GM20431 (cell line): ENCODE data around the gene ZMIZ1.

ENCODE experiments used
- in situ Hi-C: fragments of 300-500 bp; cut with MseI, MboI; formaldehyde crosslinking; loops from one replicate; pipeline ENCODE4 v1.15.0; 2020; ENCODE audit warnings: low sequenced_read_pairs; ENCODE audit not compliant: unreplicated experiment

The ZMIZ1 gene

DNA sequence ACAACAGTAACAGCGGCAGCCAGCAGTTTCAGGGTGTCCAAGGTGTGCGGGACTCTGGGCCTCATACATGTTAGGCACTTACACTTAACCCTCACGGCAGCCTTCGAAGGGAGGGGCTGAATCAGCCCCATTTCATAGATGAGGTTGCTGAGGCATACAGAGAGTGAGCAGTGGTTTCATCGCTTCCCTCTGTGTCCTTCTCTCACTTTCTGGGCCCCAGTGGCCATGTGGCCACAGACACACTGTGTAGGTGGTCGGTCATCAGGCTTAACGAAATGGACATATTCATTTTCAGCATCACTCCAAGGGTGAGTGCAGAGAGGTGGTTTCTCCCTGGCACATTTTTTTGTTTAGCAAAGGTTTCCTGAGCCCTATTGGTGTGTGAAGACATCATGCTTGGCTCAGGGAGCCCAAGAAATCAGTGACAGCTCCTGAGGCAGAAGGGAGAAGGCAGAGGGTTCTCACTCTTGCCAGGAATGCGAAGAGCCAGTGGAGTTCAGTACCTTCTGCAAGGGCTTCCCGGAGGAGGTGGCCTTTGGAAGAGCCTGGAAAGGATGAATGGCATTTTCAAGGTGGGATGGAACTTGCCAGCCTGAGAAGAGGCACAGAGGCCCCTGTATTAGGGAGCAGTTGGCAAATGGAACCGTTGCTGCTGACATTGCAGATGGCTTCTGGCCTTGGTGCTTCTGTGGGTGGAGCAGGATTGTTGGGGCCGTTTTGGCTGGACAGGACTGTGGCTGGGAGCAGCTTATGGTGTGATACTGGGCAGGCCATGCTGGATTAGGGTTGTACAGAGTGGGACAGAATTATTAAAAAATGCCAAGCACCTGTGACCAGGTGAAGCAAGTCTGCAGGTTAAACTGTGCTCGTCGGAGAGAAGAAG lies 216.8 kb downstream of the ZMIZ1 start:
- in situ Hi-C loops = no loop called here

DNA sequence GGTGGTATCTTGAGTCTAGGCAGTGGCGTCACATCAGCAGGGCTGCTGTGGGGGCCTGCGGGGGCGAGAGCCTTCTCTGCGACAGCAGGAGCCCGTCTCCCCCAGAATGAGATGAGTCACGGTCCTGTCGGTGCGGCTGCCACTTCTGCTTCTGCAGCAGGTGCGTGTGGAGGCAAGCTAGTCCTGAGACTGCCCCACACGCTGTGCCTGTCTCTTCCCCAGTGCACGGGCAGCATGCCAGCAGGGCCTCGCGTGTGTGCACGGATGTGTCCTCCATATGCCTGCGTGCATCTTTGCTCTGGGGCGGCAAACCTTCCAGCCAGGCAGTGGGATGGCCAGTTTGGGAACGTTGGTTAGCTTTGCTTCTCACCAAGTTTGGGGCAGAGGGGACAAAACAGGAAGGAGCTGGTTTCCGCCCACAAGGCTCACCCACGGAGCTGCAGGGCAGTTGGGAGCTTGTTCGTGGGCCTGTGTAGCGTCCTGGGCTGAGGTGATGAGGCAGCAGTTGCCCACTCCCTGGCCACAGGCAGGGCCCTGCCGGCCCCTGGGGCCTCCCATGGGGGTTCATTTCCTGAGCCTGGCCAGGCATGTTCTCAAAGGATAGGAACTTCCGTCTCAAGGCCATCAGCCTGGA lies 217.7 kb downstream of the ZMIZ1 start:
- in situ Hi-C loops = no loop called here

DNA sequence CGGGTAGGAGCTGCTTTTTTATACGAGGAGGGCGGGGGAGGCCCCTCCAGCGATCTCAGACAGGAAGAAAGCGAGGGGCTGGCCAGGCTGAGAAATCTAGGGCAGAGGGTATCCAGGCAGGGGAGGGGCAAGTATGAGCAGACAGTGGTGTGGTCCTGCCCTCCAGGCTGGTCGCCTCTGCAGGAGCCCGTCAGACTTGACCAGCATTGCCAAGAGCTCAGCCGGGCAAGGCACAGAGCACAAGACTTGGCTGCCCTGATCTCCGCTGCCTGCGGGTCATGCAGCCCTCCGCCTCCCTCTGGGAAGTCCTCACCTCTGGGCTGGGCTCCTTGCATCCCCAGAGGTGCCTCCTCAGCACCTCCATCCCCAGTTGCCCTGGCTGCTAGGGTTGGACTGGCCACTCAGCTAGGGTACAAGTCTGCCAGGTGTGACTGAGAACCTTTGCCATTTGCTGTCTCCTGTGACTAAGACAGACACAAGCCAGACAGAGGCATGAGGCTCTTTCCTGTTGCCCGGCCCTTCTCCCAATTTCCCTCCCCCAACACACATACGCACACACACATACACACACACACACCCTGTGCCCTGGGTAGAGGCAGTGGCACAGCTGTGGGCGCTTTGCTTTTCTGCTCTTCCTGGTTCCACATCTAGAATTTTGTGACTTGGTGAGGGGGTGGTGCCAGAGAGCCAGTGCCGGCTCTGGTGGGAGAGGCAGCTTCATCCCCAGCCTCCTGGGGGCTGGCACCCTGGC lies 219.4 kb downstream of the ZMIZ1 start:
- in situ Hi-C loops = no loop called here

DNA sequence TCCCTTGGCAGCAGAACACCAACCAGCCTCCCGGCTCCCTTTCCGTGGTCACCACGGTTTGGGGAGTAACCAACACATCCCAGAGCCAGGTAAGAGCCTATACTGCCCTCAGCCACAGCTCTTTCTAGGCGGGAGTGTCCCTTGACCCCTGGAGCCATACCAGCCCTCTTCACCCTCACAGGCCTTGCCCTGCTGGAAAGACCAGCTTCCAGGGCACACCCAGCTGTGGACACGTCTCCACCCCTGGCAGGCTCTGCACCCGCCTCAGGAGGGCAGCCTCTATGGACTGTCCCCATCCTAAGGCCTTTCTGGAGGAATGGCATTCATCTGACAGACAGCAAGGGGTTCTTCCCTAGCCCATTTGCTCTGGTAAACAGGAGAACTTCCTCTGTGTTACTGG lies 221.0 kb downstream of the ZMIZ1 start:
- in situ Hi-C loops = no loop called here

DNA sequence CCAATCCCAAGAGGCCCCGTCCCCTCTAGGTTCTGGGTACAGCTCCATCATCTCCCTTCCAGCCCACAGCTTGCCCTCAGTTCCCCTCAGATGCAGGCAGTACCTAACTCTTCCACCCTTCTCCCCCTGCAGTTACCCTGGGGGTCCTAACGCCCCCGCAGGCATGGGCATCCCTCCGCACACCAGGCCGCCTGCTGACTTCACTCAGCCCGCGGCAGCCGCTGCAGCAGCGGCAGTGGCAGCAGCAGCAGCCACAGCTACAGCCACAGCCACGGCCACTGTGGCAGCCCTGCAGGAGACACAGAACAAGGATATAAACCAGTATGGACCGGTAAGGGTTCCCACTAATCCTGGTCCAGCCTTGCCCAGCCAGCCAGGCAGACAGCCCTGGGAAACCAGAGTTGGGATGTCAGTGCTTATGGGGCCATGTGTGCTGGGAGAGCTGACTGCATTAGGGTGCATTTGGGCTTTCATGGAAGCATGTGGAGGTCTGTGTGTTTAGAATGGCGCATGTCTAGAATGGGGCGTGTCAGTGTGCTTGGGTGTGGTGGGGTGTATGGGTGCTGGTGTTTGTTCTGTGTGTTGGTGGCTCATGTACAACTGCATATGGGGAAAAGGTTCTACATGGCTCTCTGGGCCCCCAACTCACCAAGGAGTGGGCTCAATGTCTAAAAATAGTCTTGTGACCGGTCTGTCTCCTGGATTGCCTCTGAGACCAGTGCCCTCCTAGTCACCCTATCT lies 223.4 kb downstream of the ZMIZ1 start:
- in situ Hi-C loops = no loop called here

DNA sequence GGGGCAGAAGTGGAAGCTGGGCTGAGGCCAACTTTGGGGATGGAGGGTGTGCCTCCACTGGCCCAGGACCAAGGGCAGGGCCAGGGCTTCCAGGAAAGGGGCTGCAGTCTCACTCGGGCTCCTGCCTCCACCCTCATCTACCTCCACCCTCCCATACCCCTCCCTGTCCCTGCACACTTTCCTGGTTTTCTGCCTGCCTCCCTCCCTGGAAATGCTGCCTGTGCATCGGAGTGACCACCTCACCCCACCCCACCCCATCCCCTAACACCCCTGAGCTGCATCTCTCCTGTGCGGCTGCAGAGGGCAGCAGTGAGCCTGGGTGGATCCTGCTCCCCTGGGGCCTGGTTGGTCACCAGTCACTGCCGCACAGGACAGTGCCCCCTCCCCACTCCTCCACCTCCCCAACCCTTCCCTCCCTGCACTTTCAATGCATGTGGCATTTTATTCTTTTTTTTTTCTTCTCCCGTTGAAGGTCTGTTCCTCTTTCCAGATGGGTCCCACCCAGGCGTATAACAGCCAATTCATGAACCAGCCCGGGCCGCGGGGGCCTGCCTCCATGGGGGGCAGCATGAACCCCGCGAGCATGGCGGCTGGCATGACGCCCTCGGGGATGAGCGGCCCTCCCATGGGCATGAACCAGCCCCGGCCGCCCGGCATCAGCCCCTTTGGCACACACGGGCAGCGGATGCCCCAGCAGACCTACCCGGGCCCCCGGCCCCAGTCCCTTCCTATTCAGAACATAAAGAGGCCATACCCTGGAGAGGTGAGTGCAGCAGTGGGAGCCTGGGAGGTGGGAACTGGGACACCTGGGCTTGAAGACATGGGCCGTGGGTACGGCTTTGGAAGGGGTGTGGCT lies 224.4 kb downstream of the ZMIZ1 start:
- in situ Hi-C loops = no loop called here

DNA sequence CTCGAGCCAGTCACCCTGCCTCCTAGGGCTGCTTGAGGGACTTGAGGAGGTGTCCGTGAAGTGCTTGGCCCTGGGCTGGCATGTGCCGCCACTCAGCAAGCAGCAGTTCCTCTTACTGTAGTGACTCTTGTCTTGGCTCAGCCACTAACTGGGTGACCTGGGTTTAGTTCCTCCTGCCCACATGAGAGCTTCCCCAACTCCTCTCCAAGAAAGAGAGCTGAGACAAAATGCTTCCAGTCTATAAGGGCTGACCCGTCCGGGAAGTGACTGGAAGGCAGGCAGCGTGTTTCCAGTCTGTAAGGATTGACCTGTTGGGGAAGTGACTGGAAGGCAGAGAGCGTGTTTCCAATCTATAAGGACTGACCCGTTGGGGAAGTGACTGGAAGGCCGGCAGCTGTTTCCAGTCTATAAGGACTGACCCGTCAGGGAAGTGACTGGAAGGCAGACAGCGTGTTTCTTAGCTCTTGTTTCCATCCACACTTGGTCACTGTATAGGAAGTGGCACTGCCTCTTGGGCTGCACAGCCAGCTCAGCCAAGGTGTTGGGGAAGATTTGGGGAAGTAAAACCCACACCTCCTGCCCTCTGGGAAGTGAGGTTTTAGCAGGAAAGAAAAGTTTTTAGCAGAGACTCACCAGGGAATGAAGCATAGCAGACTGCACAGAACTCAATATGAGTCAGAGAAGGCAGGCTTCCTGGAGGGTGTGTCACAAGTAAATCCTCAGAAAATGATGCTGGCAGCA lies 225.2 kb downstream of the ZMIZ1 start:
- in situ Hi-C loops = no loop called here

DNA sequence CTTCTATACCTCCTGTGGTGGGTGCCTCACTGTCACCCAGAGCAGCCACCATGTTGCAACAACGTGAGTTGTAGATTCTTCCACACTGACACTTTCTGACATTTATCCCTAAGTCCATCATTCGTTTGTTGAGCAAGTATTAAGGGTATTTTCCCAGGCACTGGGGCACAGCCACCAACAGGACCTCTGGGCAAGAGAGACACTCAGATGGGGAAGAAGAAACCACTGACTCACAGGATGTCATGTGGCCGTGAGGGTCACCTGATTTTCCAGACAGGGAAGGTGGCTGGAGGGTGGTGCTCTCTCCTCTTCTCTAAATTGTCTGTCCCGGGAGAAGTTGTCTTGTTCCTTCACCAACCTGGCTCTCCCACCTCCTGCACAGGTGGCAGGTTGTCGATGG lies 226.8 kb downstream of the ZMIZ1 start:
- in situ Hi-C loops = no loop called here

DNA sequence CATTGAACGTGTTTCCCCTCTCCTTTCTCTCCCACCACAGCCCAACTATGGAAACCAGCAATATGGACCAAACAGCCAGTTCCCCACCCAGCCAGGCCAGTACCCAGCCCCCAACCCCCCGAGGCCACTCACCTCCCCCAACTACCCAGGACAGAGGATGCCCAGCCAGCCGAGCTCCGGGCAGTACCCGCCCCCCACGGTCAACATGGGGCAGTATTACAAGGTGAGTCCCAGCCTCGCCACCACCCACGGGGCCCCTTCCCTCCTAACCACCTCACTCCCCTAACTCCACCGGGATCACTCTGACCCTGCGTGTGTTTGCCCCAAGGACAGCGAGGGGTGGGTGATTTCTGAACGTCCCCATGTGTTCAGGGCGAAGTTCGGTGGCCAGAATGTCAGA lies 227.7 kb downstream of the ZMIZ1 start:
- in situ Hi-C loops = no loop called here

DNA sequence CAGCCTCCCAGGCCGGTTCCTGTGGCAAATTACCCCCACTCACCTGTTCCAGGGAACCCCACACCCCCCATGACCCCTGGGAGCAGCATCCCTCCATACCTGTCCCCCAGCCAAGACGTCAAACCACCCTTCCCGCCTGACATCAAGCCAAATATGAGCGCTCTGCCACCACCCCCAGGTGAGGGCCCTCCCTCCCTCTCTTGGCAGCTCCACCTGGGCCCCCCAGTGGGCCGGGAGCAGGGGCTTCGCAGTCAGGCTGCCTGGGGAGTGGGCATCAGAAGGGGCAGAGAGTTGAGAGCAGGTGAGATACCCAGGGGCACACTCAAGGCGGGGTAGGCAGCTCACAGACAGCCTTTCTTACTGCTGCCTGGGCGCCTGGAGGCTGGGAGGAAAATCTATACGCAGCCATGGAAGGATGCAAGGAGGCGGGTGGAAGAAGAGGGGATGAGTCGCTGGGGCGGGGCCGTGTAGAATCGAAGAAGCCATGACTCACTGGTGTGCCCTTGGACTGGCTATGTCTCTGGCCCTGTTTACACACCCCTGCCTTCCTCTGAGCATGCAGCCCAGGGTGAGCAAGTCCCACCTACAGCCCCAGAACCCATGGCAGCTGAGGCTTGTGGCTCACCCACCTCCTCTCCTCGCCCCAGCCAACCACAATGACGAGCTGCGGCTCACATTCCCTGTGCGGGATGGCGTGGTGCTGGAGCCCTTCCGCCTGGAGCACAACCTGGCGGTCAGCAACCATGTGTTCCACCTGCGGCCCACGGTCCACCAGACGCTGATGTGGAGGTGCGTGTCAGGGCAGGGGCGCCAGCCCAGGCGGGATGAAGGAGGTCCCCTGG lies 229.9 kb downstream of the ZMIZ1 start:
- in situ Hi-C loops = no loop called here

DNA sequence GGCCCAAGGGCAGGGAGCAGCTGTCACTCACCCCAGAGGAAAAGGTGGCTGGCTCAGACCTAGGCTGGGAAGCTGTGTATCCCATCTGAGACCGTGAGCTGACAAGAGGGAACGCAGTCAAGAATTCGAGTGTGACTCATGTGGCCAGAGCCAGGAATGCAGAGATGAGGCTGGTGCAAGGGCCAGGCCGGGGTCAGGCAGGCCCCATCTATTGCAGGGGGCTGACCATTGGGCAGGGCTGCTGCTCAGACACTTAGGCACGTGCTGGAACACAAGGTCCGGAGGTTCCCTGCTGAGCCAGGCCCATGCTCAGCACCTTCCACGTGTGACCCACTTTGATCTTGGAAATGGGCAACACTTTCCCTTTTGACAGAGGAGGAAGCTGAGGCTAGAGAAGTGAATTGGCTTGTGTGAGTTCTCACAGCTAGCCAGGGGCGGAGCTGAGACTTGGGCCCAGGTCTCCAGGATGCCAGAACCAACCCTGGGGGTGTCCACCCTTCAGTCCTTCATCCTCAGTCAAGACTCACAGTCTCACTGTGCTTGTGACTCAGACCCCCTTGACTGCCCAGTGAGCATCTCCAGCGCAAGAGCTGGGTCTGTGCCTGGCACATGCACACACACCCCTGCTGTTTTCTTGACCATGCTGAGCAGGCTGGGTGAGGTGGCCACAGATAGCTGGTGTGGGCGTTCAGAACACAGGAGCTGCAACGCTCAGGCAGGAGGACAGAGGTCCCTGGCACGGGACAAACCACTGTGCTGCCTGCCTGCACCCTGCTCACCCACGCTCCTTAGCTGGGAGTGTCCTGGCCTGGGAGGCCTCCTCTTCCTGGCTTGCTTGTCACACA lies 230.9 kb downstream of the ZMIZ1 start:
- in situ Hi-C loops = no loop called here

DNA sequence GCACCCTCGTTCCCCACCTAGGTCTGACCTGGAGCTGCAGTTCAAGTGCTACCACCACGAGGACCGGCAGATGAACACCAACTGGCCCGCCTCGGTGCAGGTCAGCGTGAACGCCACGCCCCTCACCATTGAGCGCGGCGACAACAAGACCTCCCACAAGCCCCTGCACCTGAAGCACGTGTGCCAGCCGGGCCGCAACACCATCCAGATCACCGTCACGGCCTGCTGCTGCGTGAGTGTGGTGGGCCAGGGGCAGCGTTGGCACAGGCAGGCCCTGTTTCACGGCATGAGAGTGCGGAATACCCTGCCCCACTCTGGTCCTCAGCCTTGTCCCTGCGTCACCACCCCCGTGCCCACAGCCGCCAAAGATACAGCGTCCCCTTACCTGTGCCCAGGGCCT lies 231.9 kb downstream of the ZMIZ1 start:
- in situ Hi-C loops = no loop called here

DNA sequence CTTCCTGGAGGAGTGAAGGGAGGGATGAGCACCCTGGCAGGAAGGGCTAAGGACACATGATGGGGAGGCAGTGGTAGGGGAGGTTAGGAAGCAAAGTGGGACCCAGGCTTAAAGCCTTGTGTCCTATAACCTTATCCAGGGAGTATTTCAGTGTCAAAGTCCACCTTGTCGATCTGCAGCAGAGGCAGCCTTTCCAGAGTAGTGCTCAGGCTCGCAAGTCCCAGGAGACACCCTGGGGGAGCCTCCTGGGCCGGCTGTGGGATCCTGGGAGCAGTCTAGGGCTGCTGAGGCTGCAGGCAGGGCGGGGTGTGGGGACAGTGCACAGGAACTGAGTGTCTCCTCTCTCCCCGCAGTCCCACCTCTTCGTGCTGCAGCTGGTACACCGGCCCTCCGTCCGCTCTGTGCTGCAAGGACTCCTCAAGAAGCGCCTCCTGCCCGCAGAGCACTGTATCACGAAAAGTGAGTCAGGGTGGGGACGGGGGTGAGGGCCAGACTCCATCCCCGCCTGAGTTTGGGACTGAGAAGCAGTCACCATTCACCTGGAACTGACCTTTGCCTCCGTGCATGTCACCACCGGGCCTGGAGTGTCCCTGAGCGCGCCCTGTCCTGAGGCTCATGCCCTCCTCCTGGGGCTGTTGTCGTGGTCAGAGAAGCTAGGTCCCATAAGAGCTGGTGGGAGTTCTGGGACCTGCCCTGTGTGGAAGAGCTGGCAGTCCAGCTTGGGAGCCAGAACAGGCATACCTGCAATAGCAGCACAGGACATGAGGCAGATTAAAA lies 233.2 kb downstream of the ZMIZ1 start:
- in situ Hi-C loops = no loop called here

DNA sequence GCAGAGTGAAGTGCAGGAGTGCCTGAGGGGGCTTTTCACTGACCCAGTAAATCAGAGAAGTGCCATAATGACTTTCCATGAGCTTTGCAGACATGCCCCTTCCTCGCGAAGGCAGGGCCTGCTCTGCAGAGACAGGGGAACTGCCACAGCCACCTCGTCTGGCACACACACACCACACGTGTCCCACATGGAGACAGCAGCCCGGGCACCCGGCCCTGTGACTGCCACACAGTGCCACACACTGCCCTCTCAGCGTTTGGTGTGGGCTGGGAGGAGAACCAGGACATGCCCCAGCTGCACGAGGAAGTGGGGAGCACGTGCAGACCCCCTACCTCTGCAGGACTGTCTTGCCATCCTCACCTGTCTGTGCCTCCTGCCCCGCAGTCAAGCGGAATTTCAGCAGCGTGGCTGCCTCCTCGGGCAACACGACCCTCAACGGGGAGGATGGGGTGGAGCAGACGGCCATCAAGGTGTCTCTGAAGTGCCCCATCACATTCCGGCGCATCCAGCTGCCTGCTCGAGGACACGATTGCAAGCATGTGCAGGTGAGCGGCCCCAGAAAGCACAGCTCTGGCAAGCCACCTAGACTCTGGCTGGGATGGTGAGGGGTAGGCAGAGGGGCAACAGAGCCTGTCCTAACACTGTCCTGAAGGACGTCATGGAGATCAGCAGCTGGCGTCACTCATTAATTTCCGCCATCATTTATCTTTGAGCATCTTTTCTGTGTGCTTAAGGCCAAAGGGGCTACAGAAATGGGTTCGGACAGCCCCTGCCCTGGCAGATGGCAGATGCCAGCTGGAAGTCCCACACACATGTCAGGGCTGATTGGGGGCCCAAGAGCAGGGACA lies 235.1 kb downstream of the ZMIZ1 start:
- in situ Hi-C loops = no loop called here

DNA sequence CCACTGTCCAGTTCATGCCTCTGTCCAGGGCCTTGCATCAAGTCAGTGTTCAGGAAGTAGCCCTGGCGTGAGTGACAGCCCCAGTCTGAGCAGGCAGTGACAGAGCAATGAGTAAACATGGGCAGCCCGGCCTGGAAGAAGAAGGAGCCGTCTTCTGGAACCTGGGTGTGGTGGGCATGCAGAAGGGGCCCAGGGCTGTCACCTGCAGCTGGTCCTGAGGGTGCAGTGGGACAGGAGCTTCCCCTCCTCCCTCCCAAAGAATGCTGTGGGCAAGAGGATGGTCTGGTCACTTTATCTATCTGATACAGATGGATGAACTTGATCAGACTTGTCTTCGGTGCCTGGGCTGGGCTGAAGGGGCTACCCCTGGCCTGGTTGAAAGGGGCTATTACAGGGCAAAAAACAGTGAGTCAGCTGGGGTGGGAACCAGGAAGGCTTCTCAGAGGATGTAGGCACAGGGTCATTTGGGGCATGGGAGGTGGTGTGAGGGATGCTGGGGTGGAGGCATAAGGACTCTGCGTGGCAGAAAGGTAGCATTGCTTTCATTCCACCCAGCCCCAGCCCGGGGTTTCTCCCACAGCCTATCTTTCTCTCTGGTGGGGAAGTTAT lies 235.8 kb downstream of the ZMIZ1 start:
- in situ Hi-C loops = no loop called here
